ENCODE results near the gene FAM177A1.
A peak's percentile ranks its signal among the peaks of the same experiment; 100 is the strongest.
"Not testable (repeated sequence)": the region's sequence is repeated elsewhere in the genome, so short reads cannot be mapped to it uniquely, and the experiment has no call there.

The FAM177A1 gene

GRCh38 chr14:35046048-35046750 is at the start of gene FAM177A1:
FAM177A1 (plus strand) TSS chr14:35046272; CDS start chr14:35046464, 192 bp downstream.
- peak; percentile 87 for DNase-seq

- no peak for DNase-seq
These were observed 48.3 kb upstream of the FAM177A1 start for GRCh38 chr14:34997762-34998161.

- DNase-seq, result no peak
These were observed 46.6 kb upstream of the FAM177A1 start for GRCh38 chr14:34999500-34999899.

GRCh38 chr14:35001621-35002020 is 44.5 kb upstream of the FAM177A1 start:
- no peak for DNase-seq

GRCh38 chr14:35004839-35005238 is 41.2 kb upstream of the FAM177A1 start:
- no peak for DNase-seq

- no peak for DNase-seq
These were observed 29.5 kb upstream of the FAM177A1 start for GRCh38 chr14:35016568-35016967.

- no peak for DNase-seq
These were observed 25.4 kb upstream of the FAM177A1 start for GRCh38 chr14:35020713-35021112.

GRCh38 chr14:35028435-35028834 is 17.6 kb upstream of the FAM177A1 start:
- no peak for DNase-seq

- no peak for DNase-seq
These were observed 13.5 kb upstream of the FAM177A1 start for GRCh38 chr14:35032562-35032961.

GRCh38 chr14:35034440-35034833 is 11.6 kb upstream of the FAM177A1 start:
- no peak for DNase-seq

- not testable (repeated sequence) for DNase-seq
These were observed 11.0 kb upstream of the FAM177A1 start for GRCh38 chr14:35034944-35035554.

- DNase-seq, result not testable (repeated sequence)
These were observed 7.8 kb upstream of the FAM177A1 start for GRCh38 chr14:35038312-35038711.

- DNase-seq, result no peak
These were observed 3.4 kb upstream of the FAM177A1 start for GRCh38 chr14:35042632-35043031.

GRCh38 chr14:35043046-35043445 is 3.0 kb upstream of the FAM177A1 start:
- DNase-seq, result no peak

GRCh38 chr14:35044939-35045797 is 904 bp upstream of the FAM177A1 start:
- DNase-seq, result no peak

GRCh38 chr14:35045798-35046047 is 349 bp upstream of the FAM177A1 start:
- DNase-seq, result no peak

- no peak for DNase-seq
These were observed 872 bp downstream of the FAM177A1 start for GRCh38 chr14:35046751-35047536.

GRCh38 chr14:35047976-35048513 is 2.0 kb downstream of the FAM177A1 start:
- no peak for DNase-seq

- no peak for DNase-seq
These were observed 4.6 kb downstream of the FAM177A1 start for GRCh38 chr14:35050652-35051051.

- DNase-seq, result no peak
These were observed 5.7 kb downstream of the FAM177A1 start for GRCh38 chr14:35051796-35052195.

GRCh38 chr14:35052637-35053036 is 6.6 kb downstream of the FAM177A1 start:
- DNase-seq, result no peak

- not testable (repeated sequence) for DNase-seq
These were observed 15.2 kb downstream of the FAM177A1 start for GRCh38 chr14:35061113-35061791.

All from cortex of kidney (tissue), 1 donor.